ENCODE measurements around the gene MED12L.

Gene MED12L

DNA sequence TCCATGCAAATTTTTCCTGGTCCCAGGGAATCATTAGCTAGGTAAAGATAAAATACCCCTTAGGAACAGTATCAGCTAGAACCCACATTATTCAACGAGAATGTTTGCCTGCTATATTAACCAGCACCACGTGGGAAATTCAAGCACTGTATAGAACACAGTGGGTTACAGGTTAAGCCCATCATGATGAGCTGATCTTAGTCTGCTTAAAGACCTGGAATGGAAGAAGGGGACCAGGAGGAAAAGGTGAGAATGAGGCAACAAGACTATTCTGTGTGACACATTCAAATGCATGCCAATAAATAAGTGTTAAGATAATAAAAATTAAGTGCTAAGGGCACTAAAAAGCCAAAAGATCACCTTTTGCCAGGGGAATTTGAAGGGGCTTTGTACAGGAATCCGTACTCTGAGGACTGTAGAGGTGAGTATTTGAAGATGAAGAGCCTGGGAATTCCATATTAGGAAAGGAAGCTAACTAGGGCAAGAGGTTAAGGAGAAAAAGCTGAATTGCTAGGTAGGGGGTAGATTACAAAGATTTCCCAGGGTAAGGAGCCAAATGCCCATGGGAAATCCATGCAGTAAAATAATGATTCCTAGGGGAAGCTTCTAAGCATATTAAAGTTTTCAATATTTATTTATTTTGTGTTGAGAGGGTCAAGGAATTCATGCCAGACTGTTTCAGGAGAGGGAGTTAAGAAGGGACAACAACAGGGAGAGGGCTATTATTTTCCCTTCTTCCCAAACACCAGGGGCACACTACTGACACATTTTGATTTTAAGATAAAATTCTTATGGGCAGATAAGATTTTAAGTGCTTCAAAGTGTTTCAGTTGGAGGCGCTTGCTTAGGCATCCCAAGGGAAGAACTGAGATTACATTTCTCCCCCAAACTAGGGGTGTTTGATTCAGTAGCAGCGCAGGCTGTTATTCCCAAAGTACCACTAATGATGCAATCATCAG lies 2.3 kb upstream of the MED12L start:
- H3K27me3 Mint-ChIP-seq = peaks cover 58% of the 10 kb centered on the region

DNA sequence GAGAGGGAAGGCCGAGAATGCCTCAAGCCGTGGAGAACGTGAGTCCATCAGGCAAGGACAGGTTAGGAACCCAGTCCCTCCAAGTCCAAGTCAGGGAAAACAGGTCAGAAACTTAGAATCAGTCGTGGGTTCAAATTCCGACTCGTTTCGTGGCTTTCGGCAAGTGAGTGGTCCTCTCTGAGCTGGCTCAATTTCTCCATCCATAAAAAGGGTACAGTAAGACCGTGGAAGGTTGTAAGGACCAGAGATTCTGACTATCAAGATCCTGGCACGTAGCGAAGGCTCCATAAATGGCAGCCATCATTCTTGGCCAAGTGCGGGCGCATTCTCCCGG lies 604 bp upstream of the MED12L start:
- Mint-ChIP-seq H3K4me3 (peak overlapping the region; percentile 69), H3K4me1 (peaks cover 9% of the 10 kb centered on the region), H3K27me3 (peaks cover 55% of the 10 kb centered on the region), H3K36me3 (no peaks in the 10 kb centered on the region), H3K27ac (no peak overlapping the region), H3K9me3 (no peaks in the 10 kb centered on the region)
- no peak for ATAC-seq

More for the DNA sequence above, 2.3 kb upstream of the MED12L start:
- no peaks in the 10 kb centered on the region for H3K9me3 Mint-ChIP-seq
- no peak overlapping the region for H3K27ac Mint-ChIP-seq
- no peak overlapping the region for H3K4me3 Mint-ChIP-seq
- H3K36me3 Mint-ChIP-seq = no peaks in the 10 kb centered on the region
- peaks cover 9% of the 10 kb centered on the region for H3K4me1 Mint-ChIP-seq
- no peak for ATAC-seq

DNA sequence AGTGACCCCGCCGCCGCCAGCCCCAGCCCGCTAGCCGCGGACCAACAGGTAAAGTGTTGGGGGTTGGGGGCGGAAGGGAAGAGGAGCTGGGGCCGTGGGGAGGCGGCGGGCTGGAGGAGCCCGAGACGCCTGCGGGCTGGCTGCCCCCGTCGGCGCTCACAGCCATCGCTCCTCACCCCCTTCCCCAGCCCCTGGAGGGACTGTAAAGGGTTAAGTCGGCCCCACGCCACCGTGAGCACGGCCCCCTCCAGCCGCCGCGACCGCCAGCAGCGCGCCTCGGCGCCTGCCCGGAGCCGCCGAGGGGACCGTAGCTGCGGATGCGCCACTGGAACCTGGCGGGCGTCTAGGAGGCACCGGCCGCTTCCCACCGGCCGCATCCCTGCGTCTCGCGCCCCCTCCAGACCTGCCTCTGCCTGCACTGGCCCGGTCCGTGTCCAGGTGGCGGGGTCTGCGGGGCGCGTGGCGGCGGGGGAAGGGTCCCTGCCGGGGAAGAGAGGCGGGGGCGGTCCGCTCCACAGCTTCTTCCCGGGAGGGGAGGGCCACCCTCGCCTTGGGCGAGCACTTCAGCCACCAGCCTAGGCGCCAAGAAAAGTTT lies 522 bp downstream of the MED12L start:
- peak; percentile 47 for ATAC-seq
- Mint-ChIP-seq H3K9me3 (no peaks in the 10 kb centered on the region), H3K4me3 (peak overlapping the region; percentile 80), H3K27ac (no peak overlapping the region), H3K27me3 (peaks cover 44% of the 10 kb centered on the region), H3K4me1 (peaks cover 9% of the 10 kb centered on the region), H3K36me3 (no peaks in the 10 kb centered on the region)

- peak overlapping the region; percentile 35 for H3K27ac Mint-ChIP-seq
- H3K36me3 Mint-ChIP-seq = no peaks in the 10 kb centered on the region
- H3K9me3 Mint-ChIP-seq = no peaks in the 10 kb centered on the region
- peaks cover 9% of the 10 kb centered on the region for H3K4me1 Mint-ChIP-seq
- H3K4me3 Mint-ChIP-seq = peak overlapping the region; percentile 80
- ATAC-seq = peak; percentile 80
- H3K27me3 Mint-ChIP-seq = peaks cover 36% of the 10 kb centered on the region
Measured at GRCh38 chr3:151086484-151087456, 1.3 kb downstream of the MED12L start.

- no peaks in the 10 kb centered on the region for H3K9me3 Mint-ChIP-seq
- no peak overlapping the region for H3K27ac Mint-ChIP-seq
- H3K27me3 Mint-ChIP-seq = peaks cover 30% of the 10 kb centered on the region
- no peak overlapping the region for H3K4me3 Mint-ChIP-seq
- peaks cover 9% of the 10 kb centered on the region for H3K4me1 Mint-ChIP-seq
- no peak for ATAC-seq
- H3K36me3 Mint-ChIP-seq = no peaks in the 10 kb centered on the region
Measured at GRCh38 chr3:151087648-151088047, 2.2 kb downstream of the MED12L start.

GRCh38 chr3:151091685-151092345 lies 6.4 kb downstream of the MED12L start:
- H3K36me3 Mint-ChIP-seq = no peaks in the 10 kb centered on the region
- no peak overlapping the region for H3K4me3 Mint-ChIP-seq
- peaks cover 14% of the 10 kb centered on the region for H3K4me1 Mint-ChIP-seq
- peaks cover 4% of the 10 kb centered on the region for H3K27me3 Mint-ChIP-seq
- no peaks in the 10 kb centered on the region for H3K9me3 Mint-ChIP-seq
- ATAC-seq = no peak
- no peak overlapping the region for H3K27ac Mint-ChIP-seq

GRCh38 chr3:151093148-151093547 lies 7.7 kb downstream of the MED12L start:
- no peak overlapping the region for H3K4me3 Mint-ChIP-seq
- H3K36me3 Mint-ChIP-seq = no peaks in the 10 kb centered on the region
- H3K4me1 Mint-ChIP-seq = peaks cover 10% of the 10 kb centered on the region
- peaks cover 4% of the 10 kb centered on the region for H3K9me3 Mint-ChIP-seq
- H3K27ac Mint-ChIP-seq = no peak overlapping the region
- H3K27me3 Mint-ChIP-seq = peaks cover 9% of the 10 kb centered on the region
- no peak for ATAC-seq

- peak; percentile 83 for ATAC-seq
Measured at GRCh38 chr3:151093905-151094304, 8.4 kb downstream of the MED12L start.

DNA sequence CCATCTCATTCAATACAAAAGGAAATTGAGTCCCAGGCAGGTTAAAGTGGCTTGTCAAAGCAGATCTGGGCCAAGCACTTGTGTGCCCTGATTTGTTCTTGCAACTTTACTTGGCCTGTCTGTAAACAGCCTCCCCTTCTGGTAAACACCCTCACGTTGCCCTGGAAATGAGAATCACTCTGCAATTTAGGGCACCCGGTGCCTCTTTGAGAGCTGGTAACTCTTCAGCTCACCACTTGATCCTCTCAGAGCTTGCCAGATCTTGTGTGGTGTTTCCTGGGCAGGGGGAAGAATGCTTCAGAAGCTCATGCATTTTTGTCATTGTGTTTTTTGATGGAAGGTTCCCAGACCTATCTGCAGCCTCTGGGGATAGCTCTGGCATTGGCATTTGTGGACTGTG lies 11.3 kb downstream of the MED12L start:
- peaks cover 26% of the 10 kb centered on the region for H3K27me3 Mint-ChIP-seq
- H3K9me3 Mint-ChIP-seq = peaks cover 12% of the 10 kb centered on the region
- no peak for ATAC-seq
- peaks cover 10% of the 10 kb centered on the region for H3K4me1 Mint-ChIP-seq
- no peak overlapping the region for H3K27ac Mint-ChIP-seq
- no peak overlapping the region for H3K4me3 Mint-ChIP-seq
- H3K36me3 Mint-ChIP-seq = peaks cover 5% of the 10 kb centered on the region

More at GRCh38 chr3:151093905-151094304, 8.4 kb downstream of the MED12L start:
- Mint-ChIP-seq H3K9me3 (peaks cover 10% of the 10 kb centered on the region), H3K27me3 (peaks cover 17% of the 10 kb centered on the region), H3K36me3 (peaks cover 5% of the 10 kb centered on the region), H3K27ac (no peak overlapping the region), H3K4me3 (no peak overlapping the region), H3K4me1 (peaks cover 10% of the 10 kb centered on the region)

- Mint-ChIP-seq H3K27ac (no peak overlapping the region), H3K27me3 (peaks cover 28% of the 10 kb centered on the region), H3K9me3 (peaks cover 12% of the 10 kb centered on the region), H3K4me3 (no peak overlapping the region), H3K36me3 (peaks cover 5% of the 10 kb centered on the region), H3K4me1 (no peaks in the 10 kb centered on the region)
- no peak for ATAC-seq
Measured at GRCh38 chr3:151100076-151100475, 14.6 kb downstream of the MED12L start.

- H3K4me3 Mint-ChIP-seq = no peak overlapping the region
- peaks cover 12% of the 10 kb centered on the region for H3K9me3 Mint-ChIP-seq
- H3K27me3 Mint-ChIP-seq = peaks cover 28% of the 10 kb centered on the region
- no peaks in the 10 kb centered on the region for H3K4me1 Mint-ChIP-seq
- no peak for ATAC-seq
- peaks cover 5% of the 10 kb centered on the region for H3K36me3 Mint-ChIP-seq
- no peak overlapping the region for H3K27ac Mint-ChIP-seq
Measured at GRCh38 chr3:151101270-151101969, 16.0 kb downstream of the MED12L start.

DNA sequence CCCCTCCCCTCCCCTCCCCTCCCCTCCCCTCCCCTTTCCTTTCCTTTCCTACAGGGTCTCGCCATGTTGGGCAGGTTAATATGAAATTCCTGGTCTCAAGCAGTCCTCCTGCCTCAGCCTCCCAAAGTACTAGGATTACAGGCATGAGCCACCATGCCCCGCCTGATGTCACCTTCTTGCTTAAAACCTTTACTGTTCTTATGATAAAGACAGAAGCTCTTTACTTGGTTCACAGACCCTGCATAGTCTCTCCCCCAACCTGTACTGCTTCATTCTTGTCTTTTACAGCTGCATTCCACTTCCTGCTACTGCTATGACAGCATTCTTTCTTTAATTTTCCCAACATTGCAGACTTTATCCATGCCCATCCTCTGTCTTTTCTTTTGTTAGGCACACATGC lies 20.8 kb downstream of the MED12L start:
- H3K4me1 Mint-ChIP-seq = no peaks in the 10 kb centered on the region
- no peak overlapping the region for H3K4me3 Mint-ChIP-seq
- no peak overlapping the region for H3K27ac Mint-ChIP-seq
- H3K9me3 Mint-ChIP-seq = peaks cover 2% of the 10 kb centered on the region
- ATAC-seq = no peak
- H3K27me3 Mint-ChIP-seq = peaks cover 6% of the 10 kb centered on the region
- no peaks in the 10 kb centered on the region for H3K36me3 Mint-ChIP-seq

DNA sequence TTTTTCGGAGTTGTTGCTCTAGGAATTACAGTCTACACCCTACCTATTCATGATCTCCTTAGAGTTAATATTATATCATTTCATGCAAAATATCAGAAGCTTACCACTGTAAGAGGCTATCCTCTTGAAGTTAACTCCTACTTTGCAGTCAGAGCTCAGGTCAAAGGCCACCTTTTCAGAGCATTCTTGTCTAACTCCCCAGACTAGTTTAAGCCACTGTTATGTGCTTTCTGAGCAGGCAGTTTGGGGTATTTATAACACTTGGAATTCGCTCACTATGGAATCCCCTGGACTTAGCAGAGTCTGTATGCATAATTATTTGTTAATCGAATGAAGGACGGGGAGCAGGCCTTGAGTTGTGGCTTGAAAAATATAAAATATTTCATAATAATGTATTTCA lies 21.7 kb downstream of the MED12L start:
- Mint-ChIP-seq H3K9me3 (peaks cover 2% of the 10 kb centered on the region), H3K27me3 (no peaks in the 10 kb centered on the region), H3K36me3 (no peaks in the 10 kb centered on the region), H3K27ac (no peak overlapping the region), H3K4me3 (no peak overlapping the region), H3K4me1 (no peaks in the 10 kb centered on the region)
- ATAC-seq = no peak

DNA sequence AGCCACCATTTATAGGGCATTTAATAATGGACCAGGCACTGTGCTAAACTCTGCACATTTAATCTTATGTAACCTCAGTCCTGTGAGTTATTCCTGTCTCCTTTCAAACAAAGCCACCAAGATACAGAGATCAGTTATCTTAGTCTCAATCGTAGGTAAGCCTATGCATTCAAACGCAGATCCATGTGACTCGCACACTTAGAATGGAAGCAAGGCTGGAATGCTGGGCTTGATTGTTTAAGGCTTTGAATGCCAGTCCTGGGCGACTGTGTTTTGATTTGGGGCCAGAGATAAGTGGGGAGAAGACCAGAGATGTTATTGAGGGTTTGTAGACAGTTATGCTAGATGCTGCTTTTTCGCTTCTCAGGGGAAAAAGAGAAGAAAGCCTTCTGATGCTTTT lies 22.2 kb downstream of the MED12L start:
- Mint-ChIP-seq H3K4me3 (no peak overlapping the region), H3K9me3 (peaks cover 2% of the 10 kb centered on the region), H3K36me3 (no peaks in the 10 kb centered on the region), H3K27me3 (no peaks in the 10 kb centered on the region), H3K27ac (no peak overlapping the region), H3K4me1 (no peaks in the 10 kb centered on the region)
- no peak for ATAC-seq

Data from stimulated activated memory B cell treated with anti-CD40 and anti-IgM and Interleukin-4, amounts not matched to agents 10 μg/mL and 1 μg/mL and 100 μg/mL, for 72 hours (primary cell).